Breast epithelium (tissue), 4 donors: Measurements from ENCODE around the gene PPP1R18. TPM values are rescaled to one million over a fixed set of nuclear protein-coding genes. Genes with fewer than 3 reads are reported as not detected.

ENCODE experiments used
- DNase-seq, 2 donors: peaks; one replicate each; pipeline ENCODE4 v3.0.0-alpha.2; 2019; ENCODE audit warnings: low spot score in 2 of 2
- H3K27ac ChIP-seq, 2 donors: fragments of 200-600 bp; sonication (generic) in 1 of 2; one replicate each; pipeline ENCODE4 v1.5.1; 2016 to 2019; ENCODE audit warnings: mild to moderate bottlenecking in 1 of 2
- H3K27me3 ChIP-seq, 2 donors: fragments of 200-600 bp; sonication (generic) in 1 of 2; one replicate each; pipeline versions ENCODE4 v1.5.1 to v1.6.0; 2017 to 2019; ENCODE audit warnings: control low read depth in 1 of 2, mild to moderate bottlenecking in 1 of 2
- H3K36me3 ChIP-seq: fragments of 200-600 bp; one replicate; pipeline ENCODE4 v1.5.1; 2019
- H3K4me1 ChIP-seq, 2 donors: fragments of 200-600 bp; sonication (generic); one replicate each; pipeline ENCODE4 v1.5.1; 2016 to 2019; ENCODE audit warnings: control low read depth in 1 of 2
- H3K4me3 ChIP-seq, 3 donors: fragments of 200-600 bp; sonication (generic); 1 replicate in 2 of 3; 2 replicates in 1 of 3; pipeline ENCODE4 v1.5.1; 2016 to 2019; ENCODE audit warnings: mild to moderate bottlenecking in 3 of 3, moderate library complexity in 2 of 3
- H3K9me3 ChIP-seq, 2 donors: fragments of 200-600 bp; sonication (generic) in 1 of 2; one replicate each; pipeline ENCODE4 v1.5.1; 2016 to 2019; ENCODE audit warnings: control low read depth in 1 of 2
- POLR2A ChIP-seq: fragments of 450-650 bp; IDR thresholded peaks from one replicate; pipeline ENCODE4 v1.6.1; 2016; ENCODE audit warnings: antibody characterized with exemption, mild to moderate bottlenecking, moderate library complexity
- POLR2AphosphoS5 ChIP-seq, 3 donors: sonication (generic); formaldehyde crosslinking; IDR thresholded peaks; one replicate each; pipeline ENCODE4 v1.6.1; 2017; ENCODE audit warnings: antibody characterized with exemption in 3 of 3
- intact Hi-C: fragments of 100-400 bp; cut with DNase I; formaldehyde crosslinking; loops from one replicate; pipeline ENCODE4 v1.15.1; 2023; ENCODE audit warnings: low total_unique reads
- total RNA-seq, 3 donors: library from RNA; depleted of rRNA; stranded (reverse); fragments of >200 nt; gene quantifications; one replicate each; pipeline ENCODE4 v1.1.0, GENCODE V29; 2016
- TF ChIP-seq, protein P1 (sequence below), 3 donors: fragments of 450-650 bp; IDR thresholded peaks; one replicate each; pipeline ENCODE4 v1.5.1; 2016 to 2017; ENCODE audit warnings: antibody characterized with exemption in 3 of 3, mild to moderate bottlenecking in 3 of 3, moderate library complexity in 3 of 3

The PPP1R18 gene
- total RNA-seq, 3 donors from 2014 or later = 18.3 to 41.6 (median 20.0) TPM

DNA sequence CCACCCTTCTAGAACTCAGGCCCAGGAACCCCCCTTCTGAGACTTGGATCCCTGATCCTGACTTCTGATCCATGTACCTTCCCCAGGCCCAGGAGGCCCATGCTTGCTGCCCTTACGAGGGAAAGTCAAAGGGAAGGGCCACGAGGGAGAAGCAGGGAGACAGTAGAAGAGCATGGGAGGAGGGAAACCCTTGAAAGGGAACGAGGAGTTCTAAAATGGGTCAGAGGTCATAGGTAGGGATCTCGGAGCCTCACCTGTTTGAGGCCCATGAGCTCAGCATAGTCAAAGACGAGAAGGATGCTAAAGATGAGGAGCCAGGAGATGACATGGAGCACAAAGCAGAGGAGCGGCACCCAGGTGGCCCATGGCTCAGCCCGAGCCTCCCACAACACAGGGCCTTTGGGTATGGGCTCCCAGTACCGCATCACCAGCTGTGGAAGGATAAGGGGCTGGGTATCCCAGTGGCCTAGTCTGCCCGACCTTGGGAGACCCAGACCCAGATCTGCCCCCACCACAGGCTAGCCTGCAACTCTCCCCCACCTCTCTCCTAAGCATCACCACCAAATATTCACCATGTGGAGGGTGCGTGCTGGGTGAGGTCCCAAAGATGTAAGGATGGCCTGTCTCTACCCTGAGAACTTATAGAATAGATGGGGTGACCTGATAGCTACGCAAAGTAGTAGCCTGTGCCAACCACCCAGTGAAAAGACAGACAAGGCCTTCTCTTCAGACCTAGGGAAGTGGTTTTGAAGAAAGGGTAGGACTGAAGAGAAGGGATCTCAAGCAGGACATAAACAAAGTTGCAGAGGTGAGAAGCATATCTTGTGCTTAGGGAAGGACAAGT is 2.8 kb upstream of the PPP1R18 start:
- H3K4me1 ChIP-seq = peaks cover 5 to 18% of the 10 kb centered on the region in 2 donors
- H3K36me3 ChIP-seq = no peaks in the 10 kb centered on the region
- H3K27me3 ChIP-seq = no peaks in the 10 kb centered on the region
- no peaks in the 10 kb centered on the region for H3K9me3 ChIP-seq
- intact Hi-C loops = no loop called here
- TF ChIP-seq, protein P1, sequence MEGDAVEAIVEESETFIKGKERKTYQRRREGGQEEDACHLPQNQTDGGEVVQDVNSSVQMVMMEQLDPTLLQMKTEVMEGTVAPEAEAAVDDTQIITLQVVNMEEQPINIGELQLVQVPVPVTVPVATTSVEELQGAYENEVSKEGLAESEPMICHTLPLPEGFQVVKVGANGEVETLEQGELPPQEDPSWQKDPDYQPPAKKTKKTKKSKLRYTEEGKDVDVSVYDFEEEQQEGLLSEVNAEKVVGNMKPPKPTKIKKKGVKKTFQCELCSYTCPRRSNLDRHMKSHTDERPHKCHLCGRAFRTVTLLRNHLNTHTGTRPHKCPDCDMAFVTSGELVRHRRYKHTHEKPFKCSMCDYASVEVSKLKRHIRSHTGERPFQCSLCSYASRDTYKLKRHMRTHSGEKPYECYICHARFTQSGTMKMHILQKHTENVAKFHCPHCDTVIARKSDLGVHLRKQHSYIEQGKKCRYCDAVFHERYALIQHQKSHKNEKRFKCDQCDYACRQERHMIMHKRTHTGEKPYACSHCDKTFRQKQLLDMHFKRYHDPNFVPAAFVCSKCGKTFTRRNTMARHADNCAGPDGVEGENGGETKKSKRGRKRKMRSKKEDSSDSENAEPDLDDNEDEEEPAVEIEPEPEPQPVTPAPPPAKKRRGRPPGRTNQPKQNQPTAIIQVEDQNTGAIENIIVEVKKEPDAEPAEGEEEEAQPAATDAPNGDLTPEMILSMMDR (IDR thresholded peaks at IDR 0.05) = no peak
- TF ChIP-seq POLR2AphosphoS5 (IDR thresholded peaks at IDR 0.05) (no peak), POLR2A (no peak)
- no peak for DNase-seq
- H3K4me3 ChIP-seq = no peak overlapping the region
- H3K27ac ChIP-seq = peak overlapping the region; percentile 96 to 97

DNA sequence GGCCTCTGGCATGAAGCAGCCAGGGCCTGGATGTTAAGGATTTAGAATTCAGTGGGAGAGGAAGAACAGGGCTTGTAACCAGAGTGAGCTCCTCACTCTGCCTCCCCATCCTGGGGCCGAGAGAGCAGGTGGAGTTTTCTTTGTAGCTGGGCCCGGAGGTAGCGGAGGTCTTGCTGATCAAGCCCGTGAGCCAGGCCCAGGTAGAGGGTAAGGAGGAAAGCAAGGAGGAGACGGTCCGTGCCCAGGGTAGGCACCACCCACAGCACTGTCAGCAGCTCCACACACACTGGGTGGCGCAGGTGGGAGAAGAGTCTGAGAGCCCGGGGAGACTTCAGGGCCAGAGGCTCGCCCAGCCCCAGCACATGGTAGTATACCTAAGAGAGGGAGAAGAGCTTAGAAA is 2.1 kb upstream of the PPP1R18 start:
- intact Hi-C loops = no loop called here
- Histone ChIP-seq H3K4me3 (peak overlapping the region; percentile 76 to 82 (median 82)), H3K4me1 (peaks cover 6 to 18% of the 10 kb centered on the region in 2 donors), H3K27me3 (no peaks in the 10 kb centered on the region), H3K27ac (peak overlapping the region; percentile 96 to 97), H3K36me3 (no peaks in the 10 kb centered on the region), H3K9me3 (no peaks in the 10 kb centered on the region)
- TF ChIP-seq POLR2A (no peak), POLR2AphosphoS5 (IDR thresholded peaks at IDR 0.05) (no peak)
- TF ChIP-seq, protein P1 (IDR thresholded peaks at IDR 0.05) = no peak
- DNase-seq = no peak

DNA sequence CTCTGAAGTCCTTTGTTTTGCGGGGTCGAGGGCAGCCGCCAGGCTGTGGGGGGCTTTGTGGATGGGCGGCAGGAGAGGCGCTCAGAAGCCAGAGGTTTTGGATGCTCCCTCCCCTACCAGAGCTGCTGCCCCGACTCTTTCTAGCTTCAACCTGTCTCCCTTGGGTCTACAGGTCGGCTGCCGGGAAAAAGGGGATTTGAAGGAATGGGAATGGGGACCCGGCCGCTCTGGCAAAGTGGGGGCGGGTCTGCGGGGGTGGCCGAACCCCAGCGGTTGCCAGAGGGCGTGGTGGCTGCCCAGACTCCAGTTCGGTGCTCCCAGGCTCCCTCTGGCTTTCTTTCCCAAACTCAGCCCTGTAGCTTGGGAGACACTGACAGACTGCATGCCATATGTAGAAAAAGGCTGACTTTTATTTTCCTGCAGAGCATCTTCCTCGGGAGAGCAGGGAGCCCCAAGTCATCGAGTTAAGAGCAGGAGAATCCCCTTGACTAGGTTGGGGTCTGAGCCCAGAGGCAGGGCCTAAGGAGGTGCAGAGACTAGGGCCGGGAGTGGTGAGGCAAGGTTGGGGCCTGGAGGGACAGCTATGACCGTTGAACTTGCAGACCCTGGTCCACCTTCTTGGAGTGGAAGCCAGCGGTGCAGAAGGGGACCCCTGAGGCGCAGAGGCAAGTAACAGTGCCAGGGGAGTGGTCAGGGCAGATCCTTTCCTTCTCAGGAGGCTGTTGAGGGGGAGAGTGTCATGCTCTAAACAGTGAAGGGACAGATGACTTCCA is 1.4 kb upstream of the PPP1R18 start:
- intact Hi-C loops = no loop called here

DNA sequence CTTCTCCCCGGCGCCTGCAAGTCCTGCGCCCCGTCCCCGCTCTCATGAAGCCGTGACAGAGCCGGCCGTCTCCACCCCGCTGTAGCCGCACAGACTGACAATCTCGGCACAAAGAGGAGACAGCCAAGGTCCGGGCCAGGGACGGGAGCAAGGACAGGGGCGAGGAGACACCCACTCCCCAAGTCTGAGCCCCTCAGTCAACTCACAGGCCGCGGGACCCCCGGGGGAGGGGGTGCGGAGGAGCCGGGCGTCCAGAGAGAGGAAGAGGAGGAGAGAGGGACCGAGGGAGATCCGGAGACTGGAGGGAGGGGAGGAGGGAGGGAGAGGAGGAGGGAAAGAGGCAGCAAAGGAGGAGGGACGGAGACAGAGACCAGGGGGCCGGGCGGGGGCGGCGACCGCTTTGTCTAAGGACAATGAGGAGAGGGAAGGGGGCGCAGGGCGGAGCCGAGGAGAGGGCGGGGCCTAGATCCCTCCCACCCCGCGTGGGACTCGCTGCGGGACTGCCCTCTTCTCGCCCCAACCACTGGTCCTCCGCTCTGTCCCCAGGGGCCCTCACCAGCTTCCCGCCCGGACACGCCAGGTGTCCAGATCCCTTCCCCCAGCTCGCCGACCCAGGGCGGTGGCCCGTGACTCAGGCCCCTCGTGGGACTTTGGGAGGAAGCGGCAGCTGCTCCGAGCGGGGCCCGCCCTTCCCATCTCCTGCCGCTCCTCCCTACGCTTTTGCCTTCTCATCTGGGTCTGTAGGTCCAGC is 638 bp upstream of the PPP1R18 start:
- Histone ChIP-seq H3K9me3 (no peaks in the 10 kb centered on the region), H3K27me3 (no peaks in the 10 kb centered on the region), H3K4me3 (peak overlapping the region; percentile 76 to 82 (median 82)), H3K36me3 (no peaks in the 10 kb centered on the region), H3K4me1 (peaks cover 16 to 24% of the 10 kb centered on the region in 2 donors), H3K27ac (peak overlapping the region; percentile 96 to 97)
- TF ChIP-seq, protein P1 (IDR thresholded peaks at IDR 0.05) = no peak
- TF ChIP-seq POLR2AphosphoS5 (IDR thresholded peaks at IDR 0.05) = peak; percentile 80 to 95 (median 91)
- peak; percentile 86 for DNase-seq
- intact Hi-C loops = no loop called here

More for the DNA sequence above, 1.4 kb upstream of the PPP1R18 start:
- H3K36me3 ChIP-seq = no peaks in the 10 kb centered on the region
- peaks cover 10 to 18% of the 10 kb centered on the region in 2 donors for H3K4me1 ChIP-seq
- H3K27me3 ChIP-seq = no peaks in the 10 kb centered on the region
- no peak for DNase-seq
- peak overlapping the region; percentile 96 to 97 for H3K27ac ChIP-seq
- TF ChIP-seq POLR2A = no peak
- TF ChIP-seq, protein P1 (IDR thresholded peaks at IDR 0.05) = no peak
- no peak for TF ChIP-seq POLR2AphosphoS5 (IDR thresholded peaks at IDR 0.05)
- H3K9me3 ChIP-seq = no peaks in the 10 kb centered on the region
- peak overlapping the region; percentile 76 to 82 (median 82) for H3K4me3 ChIP-seq
